Choroid plexus epithelial cell (primary cell): ENCODE measurements around the gene MARF1.

Experiments used
- DNase-seq: peaks from one replicate; pipeline ENCODE4 v3.0.0-alpha.2; 2010; ENCODE audit warnings: low read depth
- H3K4me3 ChIP-seq: 2 replicates; pipeline ENCODE4 v1.5.1; 2011; ENCODE audit warnings: low read depth, mild to moderate bottlenecking, control low read depth, low read length, moderate library complexity
- TF ChIP-seq, protein P1 (sequence below): conservative IDR thresholded peaks from 2 replicates; pipeline ENCODE4 v1.5.1; 2011; ENCODE audit warnings: low read depth, mild to moderate bottlenecking, control low read depth, inconsistent platforms, low read length, moderate library complexity

MARF1 gene

DNA sequence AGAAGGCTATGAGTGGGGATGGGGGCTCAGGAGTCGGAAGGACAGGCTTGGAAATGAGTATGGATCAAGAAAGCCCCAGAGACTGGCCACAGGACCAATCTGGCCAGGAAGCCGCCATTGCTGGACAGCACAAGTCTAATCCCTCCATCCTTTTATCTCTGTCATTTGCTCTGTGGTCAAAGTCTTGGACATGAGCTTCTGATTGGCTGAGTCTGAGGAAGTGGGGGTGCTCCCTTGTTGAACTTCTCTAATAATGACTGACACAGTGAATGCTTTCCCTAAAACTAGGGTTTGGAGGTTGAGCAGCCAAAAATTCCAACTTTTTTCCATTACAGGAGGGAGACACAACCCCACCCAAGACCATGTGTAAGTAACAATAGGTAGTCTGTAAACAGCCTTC is 97.4 kb downstream of the MARF1 start:
- DNase-seq = no peak
- TF ChIP-seq, protein P1, sequence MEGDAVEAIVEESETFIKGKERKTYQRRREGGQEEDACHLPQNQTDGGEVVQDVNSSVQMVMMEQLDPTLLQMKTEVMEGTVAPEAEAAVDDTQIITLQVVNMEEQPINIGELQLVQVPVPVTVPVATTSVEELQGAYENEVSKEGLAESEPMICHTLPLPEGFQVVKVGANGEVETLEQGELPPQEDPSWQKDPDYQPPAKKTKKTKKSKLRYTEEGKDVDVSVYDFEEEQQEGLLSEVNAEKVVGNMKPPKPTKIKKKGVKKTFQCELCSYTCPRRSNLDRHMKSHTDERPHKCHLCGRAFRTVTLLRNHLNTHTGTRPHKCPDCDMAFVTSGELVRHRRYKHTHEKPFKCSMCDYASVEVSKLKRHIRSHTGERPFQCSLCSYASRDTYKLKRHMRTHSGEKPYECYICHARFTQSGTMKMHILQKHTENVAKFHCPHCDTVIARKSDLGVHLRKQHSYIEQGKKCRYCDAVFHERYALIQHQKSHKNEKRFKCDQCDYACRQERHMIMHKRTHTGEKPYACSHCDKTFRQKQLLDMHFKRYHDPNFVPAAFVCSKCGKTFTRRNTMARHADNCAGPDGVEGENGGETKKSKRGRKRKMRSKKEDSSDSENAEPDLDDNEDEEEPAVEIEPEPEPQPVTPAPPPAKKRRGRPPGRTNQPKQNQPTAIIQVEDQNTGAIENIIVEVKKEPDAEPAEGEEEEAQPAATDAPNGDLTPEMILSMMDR = no peak
- no peak overlapping the region for H3K4me3 ChIP-seq

DNA sequence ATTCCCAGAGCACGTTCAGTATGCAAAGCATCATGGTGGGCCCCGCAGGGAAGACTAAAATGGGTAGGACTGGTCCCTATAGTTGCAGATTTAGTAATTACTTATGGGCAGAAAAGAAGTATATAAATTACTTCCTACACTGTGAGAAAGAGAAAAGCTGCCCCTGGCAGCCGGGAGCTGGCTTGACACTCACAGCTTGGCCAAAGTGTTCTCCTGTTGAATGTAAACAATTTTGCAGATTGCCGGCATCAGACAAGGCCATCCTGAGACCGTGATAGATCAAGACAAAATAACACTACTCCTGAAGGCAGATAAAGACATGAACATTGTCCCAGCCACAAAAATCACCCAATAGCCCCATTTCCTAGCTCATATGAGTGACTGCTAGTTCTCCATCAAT is 98.5 kb downstream of the MARF1 start:
- TF ChIP-seq, protein P1 = no peak
- DNase-seq = no peak
- H3K4me3 ChIP-seq = no peak overlapping the region
